ELR (cell line): ENCODE results near the gene DOHH.

Experiments used
- DNase-seq: peaks from one replicate; pipeline ENCODE4 v3.0.0-alpha.2; 2015; ENCODE audit warnings: low read depth

Gene DOHH

GRCh38 chr19:3478409-3479176, 21.9 kb downstream of the DOHH start:
- DNase-seq: no peak

- DNase-seq: no peak
Observed at GRCh38 chr19:3477951-3478350, 22.5 kb downstream of the DOHH start.

GRCh38 chr19:3477506-3477905, 23.0 kb downstream of the DOHH start:
- DNase-seq: no peak

- no peak for DNase-seq
Observed at GRCh38 chr19:3476830-3477229, 23.6 kb downstream of the DOHH start.

- DNase-seq: no peak
Observed at GRCh38 chr19:3475449-3475848, 25.0 kb downstream of the DOHH start.

- no peak for DNase-seq
Observed at GRCh38 chr19:3474614-3475013, 25.9 kb downstream of the DOHH start.

- no peak for DNase-seq
Observed at GRCh38 chr19:3474010-3474409, 26.5 kb downstream of the DOHH start.

- DNase-seq: peak; percentile 36
Observed at GRCh38 chr19:3471954-3472655, 28.4 kb downstream of the DOHH start.

GRCh38 chr19:3470500-3471128, 29.9 kb downstream of the DOHH start:
- no peak for DNase-seq

GRCh38 chr19:3469638-3470499, 30.6 kb downstream of the DOHH start:
- DNase-seq: no peak

- no peak for DNase-seq
Observed at GRCh38 chr19:3468211-3468610, 32.3 kb downstream of the DOHH start.

- DNase-seq: no peak
Observed at GRCh38 chr19:3467437-3468198, 32.9 kb downstream of the DOHH start.

GRCh38 chr19:3466635-3467034, 33.8 kb downstream of the DOHH start:
- DNase-seq: no peak

- no peak for DNase-seq
Observed at GRCh38 chr19:3465552-3465951, 34.9 kb downstream of the DOHH start.

GRCh38 chr19:3464587-3465235, 35.8 kb downstream of the DOHH start:
- DNase-seq: no peak

- DNase-seq: no peak
Observed at GRCh38 chr19:3463714-3464586, 36.5 kb downstream of the DOHH start.

GRCh38 chr19:3462991-3463713, 37.3 kb downstream of the DOHH start:
- no peak for DNase-seq

- no peak for DNase-seq
Observed at GRCh38 chr19:3459965-3460582, 40.4 kb downstream of the DOHH start.
